Gastrocnemius medialis (tissue), 4 donors: ENCODE data around the gene C11orf65.

Experiments
- CTCF ChIP-seq, 5 experiments: fragments of 450-650 bp in 3 of 5; fragments of 200-600 bp in 2 of 5; sonication (generic) in 2 of 5; IDR thresholded peaks in 4 of 5; conservative IDR thresholded peaks in 1 of 5; 1 replicate in 4 of 5; 2 replicates in 1 of 5; pipeline ENCODE4 v1.5.1; 2016 to 2019; ENCODE audit warnings: antibody characterized with exemption in 5 of 5, mild to moderate bottlenecking in 3 of 5, moderate library complexity in 3 of 5
- POLR2A ChIP-seq, 2 donors: fragments of 450-650 bp; IDR thresholded peaks; one replicate each; pipeline ENCODE4 v1.6.1; 2017; ENCODE audit warnings: antibody characterized with exemption in 2 of 2, mild to moderate bottlenecking in 2 of 2, moderate library complexity in 2 of 2

- TF ChIP-seq POLR2A (IDR thresholded peaks at IDR 0.05) (no peak), CTCF (IDR thresholded peaks at IDR 0.05 in 4 of 5, conservative IDR thresholded peaks at IDR 0.05 in 1 of 5) (no peak)
Measured at GRCh38 chr11:108500721-108501120, 33.4 kb upstream of the C11orf65 start.
